GM10266 (cell line): ENCODE measurements around the gene ACSL6.

Source experiments
- DNase-seq: peaks from one replicate; pipeline ENCODE4 v3.0.0; 2012; ENCODE audit errors: extremely low spot score
- CTCF ChIP-seq: IDR thresholded peaks from 2 replicates; pipeline ENCODE4 v1.5.1; 2012; ENCODE audit warnings: mild to moderate bottlenecking, low read depth; ENCODE audit not compliant: control insufficient read depth, insufficient read depth; ENCODE audit errors: missing control alignments

Gene ACSL6

GRCh38 chr5:131952301-131952857 lies 59.1 kb downstream of the ACSL6 start:
- no peak for DNase-seq
- TF ChIP-seq CTCF: no peak

- DNase-seq: no peak
- no peak for TF ChIP-seq CTCF
Measured at GRCh38 chr5:131950706-131951105, 60.8 kb downstream of the ACSL6 start.

- no peak for DNase-seq
- no peak for TF ChIP-seq CTCF
Measured at GRCh38 chr5:131947445-131947844, 64.0 kb downstream of the ACSL6 start.

GRCh38 chr5:131945551-131946168 lies 65.8 kb downstream of the ACSL6 start, which contains the start of gene MEIKIN:
Gene MEIKIN, minus strand, starts transcription at chr5:131945663. Its CDS starts 158 bp downstream, at chr5:131945505.
- TF ChIP-seq CTCF: no peak
- DNase-seq: no peak

GRCh38 chr5:131944702-131945550 lies 66.5 kb downstream of the ACSL6 start:
- no peak for TF ChIP-seq CTCF
- DNase-seq: no peak

- TF ChIP-seq CTCF: no peak
- DNase-seq: no peak
Measured at GRCh38 chr5:131943916-131944315, 67.5 kb downstream of the ACSL6 start.

- DNase-seq: no peak
- no peak for TF ChIP-seq CTCF
Measured at GRCh38 chr5:131942016-131942415, 69.4 kb downstream of the ACSL6 start.
